Glutamatergic neuron (in vitro differentiated cells): Measurements from ENCODE around the gene PODXL. TPM values are rescaled to one million over a fixed set of nuclear protein-coding genes. Genes with fewer than 3 reads are reported as not detected.

Source experiments
- DNase-seq: peaks from one replicate; pipeline ENCODE4 v3.0.0; 2022
- H3K27ac Mint-ChIP-seq: one replicate; pipeline ENCODE4 v1.8.0; 2020; ENCODE audit warnings: mild to moderate bottlenecking, mixed read lengths, inconsistent platforms; ENCODE audit not compliant: unreplicated experiment
- H3K27me3 Mint-ChIP-seq: one replicate; pipeline ENCODE4 v1.8.0; 2020; ENCODE audit warnings: mild to moderate bottlenecking, moderate library complexity, mixed read lengths, inconsistent platforms; ENCODE audit not compliant: unreplicated experiment
- H3K36me3 Mint-ChIP-seq: one replicate; pipeline ENCODE4 v1.8.0; 2020; ENCODE audit warnings: mild to moderate bottlenecking, mixed read lengths, inconsistent platforms; ENCODE audit not compliant: unreplicated experiment
- H3K4me1 Mint-ChIP-seq: one replicate; pipeline ENCODE4 v1.8.0; 2020; ENCODE audit warnings: mild to moderate bottlenecking, low read depth, mixed read lengths, inconsistent platforms; ENCODE audit not compliant: unreplicated experiment
- H3K4me3 Mint-ChIP-seq: one replicate; pipeline ENCODE4 v1.8.0; 2020; ENCODE audit warnings: mild to moderate bottlenecking, mixed read lengths, inconsistent platforms; ENCODE audit not compliant: unreplicated experiment
- H3K9me3 Mint-ChIP-seq: one replicate; pipeline ENCODE4 v1.8.0; 2020; ENCODE audit warnings: mild to moderate bottlenecking, moderate library complexity, mixed read lengths, inconsistent platforms; ENCODE audit not compliant: unreplicated experiment
- CTCF ChIP-seq: fragments of 200-600 bp; sonication (generic); IDR thresholded peaks from one replicate; pipeline ENCODE4 v1.5.0; 2021; ENCODE audit not compliant: partially characterized antibody, unreplicated experiment
- total RNA-seq: library from RNA; stranded (reverse); fragmentation: NEBNext Ultra II Directional; extraction: Animal tissue kit (Norgen Biotek cat#: 25700); gene quantifications from one replicate; pipeline ENCODE4 v1.2.1, GENCODE V29; 2021; ENCODE audit not compliant: unreplicated experiment

PODXL gene
- total RNA-seq, 1 donor from 2014 or later, result 12.3 TPM

DNA sequence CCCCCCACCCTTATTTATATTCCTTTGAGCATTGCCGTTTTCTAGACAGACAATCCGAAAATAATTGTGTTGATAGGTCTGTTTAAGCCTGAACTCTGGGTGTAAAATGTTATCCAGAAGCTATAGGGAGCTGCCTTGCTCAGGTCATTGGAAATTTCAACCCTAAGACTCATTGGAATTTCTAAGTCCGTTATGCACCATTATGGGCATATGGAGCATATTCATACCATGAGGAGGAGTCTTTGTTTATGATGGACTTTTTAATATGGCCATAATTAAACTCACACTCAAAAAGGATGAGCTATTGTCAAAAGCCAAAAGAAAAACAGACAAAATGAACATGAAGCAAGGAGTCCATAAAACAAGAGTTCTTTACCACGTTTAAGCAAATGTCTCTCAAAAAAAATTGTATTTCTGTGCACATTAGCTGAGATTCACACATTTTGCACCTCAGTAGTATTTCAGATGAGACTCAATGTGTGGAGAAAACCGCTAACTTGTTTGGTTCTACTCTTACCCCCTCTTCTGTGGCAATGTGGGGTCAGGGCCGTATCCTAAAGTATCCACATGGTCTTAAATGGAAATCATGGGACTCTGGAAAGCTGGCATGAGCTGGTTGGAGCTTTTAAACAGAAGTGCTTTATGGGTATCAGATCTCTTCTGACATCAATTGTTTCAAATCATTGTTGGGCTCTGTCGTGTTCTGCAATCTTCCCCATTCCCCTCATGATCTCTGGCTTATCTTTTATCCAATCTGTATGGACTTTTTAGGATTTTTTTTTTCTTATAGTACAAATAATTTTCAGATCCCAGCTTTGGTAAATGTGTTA lies 60.5 kb downstream of the PODXL start:
- H3K27me3 Mint-ChIP-seq, result no peaks in the 10 kb centered on the region
- DNase-seq, result no peak
- no peak overlapping the region for H3K4me3 Mint-ChIP-seq
- no peak overlapping the region for H3K27ac Mint-ChIP-seq
- H3K9me3 Mint-ChIP-seq, result no peaks in the 10 kb centered on the region
- H3K36me3 Mint-ChIP-seq, result no peaks in the 10 kb centered on the region
- H3K4me1 Mint-ChIP-seq, result peaks cover 42% of the 10 kb centered on the region
- TF ChIP-seq CTCF, result no peak

GRCh38 chr7:131494182-131494581 lies 62.2 kb downstream of the PODXL start:
- Mint-ChIP-seq H3K4me3 (no peak overlapping the region), H3K27me3 (no peaks in the 10 kb centered on the region), H3K4me1 (peaks cover 34% of the 10 kb centered on the region), H3K27ac (peak overlapping the region; percentile 54), H3K36me3 (no peaks in the 10 kb centered on the region), H3K9me3 (no peaks in the 10 kb centered on the region)
- TF ChIP-seq CTCF, result no peak
- no peak for DNase-seq

- Mint-ChIP-seq H3K27ac (peak overlapping the region; percentile 54), H3K9me3 (no peaks in the 10 kb centered on the region), H3K4me3 (peak overlapping the region; percentile 5), H3K4me1 (peaks cover 32% of the 10 kb centered on the region), H3K27me3 (no peaks in the 10 kb centered on the region), H3K36me3 (no peaks in the 10 kb centered on the region)
- DNase-seq, result no peak
- no peak for TF ChIP-seq CTCF
Observed at GRCh38 chr7:131493581-131493980, 62.8 kb downstream of the PODXL start.

DNA sequence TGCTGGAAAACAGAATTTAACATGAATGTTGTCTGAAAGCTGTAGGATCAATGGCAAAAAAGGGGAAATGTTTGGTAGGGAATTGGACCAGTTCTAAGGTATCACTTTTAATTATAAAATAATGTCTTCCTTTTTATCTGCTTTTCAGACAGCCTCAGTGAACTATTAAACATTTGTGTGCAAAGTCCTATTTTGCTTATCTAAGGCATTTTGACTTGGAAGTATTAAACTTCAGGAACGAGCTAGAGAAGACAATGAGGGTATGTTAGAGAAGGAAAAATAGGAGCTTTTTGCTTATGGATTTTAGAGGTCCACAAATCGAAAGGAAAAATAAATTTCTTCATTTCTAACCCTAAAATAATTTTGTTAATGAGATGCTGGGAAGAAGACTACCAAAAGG lies 63.3 kb downstream of the PODXL start:
- TF ChIP-seq CTCF, result no peak
- no peaks in the 10 kb centered on the region for H3K27me3 Mint-ChIP-seq
- H3K27ac Mint-ChIP-seq, result peak overlapping the region; percentile 54

GRCh38 chr7:131489881-131490280 lies 66.5 kb downstream of the PODXL start:
- Mint-ChIP-seq H3K4me3 (no peak overlapping the region), H3K4me1 (peaks cover 16% of the 10 kb centered on the region), H3K36me3 (no peaks in the 10 kb centered on the region), H3K27me3 (no peaks in the 10 kb centered on the region), H3K9me3 (no peaks in the 10 kb centered on the region), H3K27ac (no peak overlapping the region)
- no peak for DNase-seq
- no peak for TF ChIP-seq CTCF

More for the DNA sequence above, 63.3 kb downstream of the PODXL start:
- Mint-ChIP-seq H3K36me3 (no peaks in the 10 kb centered on the region), H3K9me3 (no peaks in the 10 kb centered on the region), H3K4me3 (peak overlapping the region; percentile 5), H3K4me1 (peaks cover 32% of the 10 kb centered on the region)
- no peak for DNase-seq
